ENCODE results near the gene MDM4. TPM values are rescaled to one million over a fixed set of nuclear protein-coding genes. Genes with fewer than 3 reads are reported as not detected.

MDM4 gene
- total RNA-seq, 1 experiment from 2014 or later = 49.6 TPM

DNA sequence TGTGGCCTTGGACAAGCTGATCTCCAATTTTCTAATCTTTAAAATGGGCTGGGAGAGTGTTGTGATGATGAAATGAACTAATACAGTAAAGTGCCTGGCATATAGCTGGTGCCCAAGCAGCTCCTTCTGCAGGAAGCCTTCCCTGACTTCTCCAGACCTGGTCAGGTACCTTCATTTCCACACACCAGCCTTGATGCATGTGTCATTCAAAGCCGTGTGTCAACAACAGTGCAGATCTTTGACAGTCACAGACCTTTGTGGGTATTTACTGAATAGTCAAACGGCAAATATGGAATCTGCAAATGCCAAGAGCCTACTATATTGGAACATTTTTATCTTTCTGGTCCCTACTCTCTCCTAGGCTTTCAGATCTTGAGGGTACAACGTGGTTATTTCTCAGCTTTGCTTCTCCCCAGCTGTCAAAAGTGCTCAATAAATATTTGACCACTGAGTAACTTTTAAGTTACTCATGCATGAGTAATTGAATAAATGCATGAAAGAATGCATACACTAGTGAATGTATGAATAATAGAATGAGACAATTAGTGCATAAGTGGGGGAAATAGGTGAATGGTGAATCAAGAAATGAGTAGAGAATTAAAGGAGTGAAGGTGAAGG, 75.4 kb downstream of the MDM4 start:
- H3K4me3 Mint-ChIP-seq = no peak overlapping the region; a peak in 1 of 5 replicates
- H3K4me1 ChIP-seq (ENCODE audit: insufficient read depth, low read length) = peaks cover 5% of the 10 kb centered on the region; the same call in 1 of the 2 replicates
- no peak overlapping the region for H4K91ac ChIP-seq (ENCODE audit: insufficient read length, low read depth, low read length)
- no peaks in the 10 kb centered on the region; a peak in 2 of 5 replicates for H3K9me3 Mint-ChIP-seq
- H4K20me1 ChIP-seq (ENCODE audit: control insufficient read depth, insufficient read depth, insufficient read length) = no peaks in the 10 kb centered on the region
- H3K9ac ChIP-seq (ENCODE audit: extremely low read depth, insufficient read length, low read length) = no peak overlapping the region
- no peak overlapping the region for H4K5ac ChIP-seq (ENCODE audit: insufficient read length, low read depth, low read length)
- TF ChIP-seq, protein P1, sequence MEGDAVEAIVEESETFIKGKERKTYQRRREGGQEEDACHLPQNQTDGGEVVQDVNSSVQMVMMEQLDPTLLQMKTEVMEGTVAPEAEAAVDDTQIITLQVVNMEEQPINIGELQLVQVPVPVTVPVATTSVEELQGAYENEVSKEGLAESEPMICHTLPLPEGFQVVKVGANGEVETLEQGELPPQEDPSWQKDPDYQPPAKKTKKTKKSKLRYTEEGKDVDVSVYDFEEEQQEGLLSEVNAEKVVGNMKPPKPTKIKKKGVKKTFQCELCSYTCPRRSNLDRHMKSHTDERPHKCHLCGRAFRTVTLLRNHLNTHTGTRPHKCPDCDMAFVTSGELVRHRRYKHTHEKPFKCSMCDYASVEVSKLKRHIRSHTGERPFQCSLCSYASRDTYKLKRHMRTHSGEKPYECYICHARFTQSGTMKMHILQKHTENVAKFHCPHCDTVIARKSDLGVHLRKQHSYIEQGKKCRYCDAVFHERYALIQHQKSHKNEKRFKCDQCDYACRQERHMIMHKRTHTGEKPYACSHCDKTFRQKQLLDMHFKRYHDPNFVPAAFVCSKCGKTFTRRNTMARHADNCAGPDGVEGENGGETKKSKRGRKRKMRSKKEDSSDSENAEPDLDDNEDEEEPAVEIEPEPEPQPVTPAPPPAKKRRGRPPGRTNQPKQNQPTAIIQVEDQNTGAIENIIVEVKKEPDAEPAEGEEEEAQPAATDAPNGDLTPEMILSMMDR (conservative IDR thresholded peaks at IDR 0.05) = no peak
- H2AK5ac ChIP-seq (ENCODE audit: insufficient read length, low read length) = no peak overlapping the region
- H3K79me1 ChIP-seq (ENCODE audit: insufficient read depth, low read depth, low read length, poor library complexity, severe bottlenecking) = no peaks in the 10 kb centered on the region
- no peak overlapping the region for H2BK5ac ChIP-seq (ENCODE audit: insufficient read length, low read length)
- no peaks in the 10 kb centered on the region for H3K9me3 ChIP-seq (ENCODE audit: control insufficient read depth, low read depth, low read length)
- no peaks in the 10 kb centered on the region for H3K79me2 ChIP-seq (ENCODE audit: insufficient read depth, low read length)
- no peaks in the 10 kb centered on the region for H3K27me3 ChIP-seq (ENCODE audit: insufficient read depth, low read length)
- no peaks in the 10 kb centered on the region for H3K36me3 Mint-ChIP-seq (ENCODE audit: insufficient read depth in 1 of 3, low read depth in 3 of 3)
- H2BK120ac ChIP-seq (ENCODE audit: low read depth, low read length, poor library complexity, severe bottlenecking) = no peak overlapping the region
- H3K23me2 ChIP-seq (ENCODE audit: insufficient read length, low read depth, low read length, poor library complexity, severe bottlenecking) = no peaks in the 10 kb centered on the region
- peaks cover 26 to 32% of the 10 kb centered on the region in 2 experiments for H3K4me1 Mint-ChIP-seq
- no peak overlapping the region for H3K27ac ChIP-seq (ENCODE audit: insufficient read length, low read depth, low read length)
- no peak overlapping the region for H3K4ac ChIP-seq (ENCODE audit: low read depth, low read length)
- H3T11ph ChIP-seq (ENCODE audit: low read length) = no peak overlapping the region
- H3K27ac Mint-ChIP-seq = no peak overlapping the region
- no peak overlapping the region for H2BK15ac ChIP-seq (ENCODE audit: low read depth, low read length)
- no peak overlapping the region for H3K4me2 ChIP-seq (ENCODE audit: insufficient read depth, insufficient read length, low read length)
- no peak overlapping the region for H2AFZ ChIP-seq (ENCODE audit: low read length)
- no peak overlapping the region for H4K8ac ChIP-seq (replicated peaks; ENCODE audit: insufficient read length, low read depth, low read length)
- no peak overlapping the region for H3K56ac ChIP-seq (ENCODE audit: insufficient read length, low read depth, low read length)
- no peak for DNase-seq
- no peak overlapping the region for H2BK20ac ChIP-seq (ENCODE audit: low read depth, low read length, poor library complexity, severe bottlenecking)
- peaks cover 2% of the 10 kb centered on the region for H3K27me3 Mint-ChIP-seq (ENCODE audit: low read depth)
- WGBS (ENCODE audit: extremely low coverage, insufficient read length, low lambda C conversion rate) = no CpG with 5 or more reads among the region's 3 CpGs
- no peak overlapping the region for H3K18ac ChIP-seq (ENCODE audit: insufficient read length, low read depth, low read length)
- no peak overlapping the region for H3K14ac ChIP-seq (ENCODE audit: insufficient read depth, low read length)
- H3K23ac ChIP-seq (ENCODE audit: insufficient read length, low read depth, low read length) = no peak overlapping the region
- no peak overlapping the region for H2BK12ac ChIP-seq (ENCODE audit: insufficient read length, low read depth, low read length)

All from H9 (cell line).